ENCODE data around the gene SPPL2B. TPM values are rescaled to one million over a fixed set of nuclear protein-coding genes. Genes with fewer than 3 reads are reported as not detected.

SPPL2B gene
- total and polyA plus RNA-seq, 9 of the 15 experiments (the other 6 are each of a cell fraction or from before 2014, with no cell fraction given) = 0.20 to 81.2 (median 15.1) TPM

GRCh38 chr19:2375353-2376121 lies 47.1 kb downstream of the SPPL2B start (continued):
- TF ChIP-seq ZFX (CRISPR knock-in tag; IDR thresholded peaks at IDR 0.05) = no peak
- no peak for TF ChIP-seq PHB (CRISPR knock-in tag; IDR thresholded peaks at IDR 0.05)
- peak; percentile 14 for TF ChIP-seq RBM25 (IDR thresholded peaks at IDR 0.05; ENCODE audit: low read depth, low read length, severe bottlenecking)
- TF ChIP-seq BCOR (IDR thresholded peaks at IDR 0.05) = no peak
- no peak for TF ChIP-seq ZNF695 (CRISPR knock-in tag; IDR thresholded peaks at IDR 0.05)
- peak; percentile 93 for TF ChIP-seq FOS (IDR thresholded peaks at IDR 0.05; ENCODE audit: extremely low read depth, insufficient read length)
- no peak for TF ChIP-seq ZNF324 (CRISPR knock-in tag; IDR thresholded peaks at IDR 0.05)
- TF ChIP-seq PKNOX1 (IDR thresholded peaks at IDR 0.05) = peak; percentile 99
- TF ChIP-seq MTA2 (IDR thresholded peaks at IDR 0.05; ENCODE audit: low read depth) = no peak

- Histone ChIP-seq H3K9ac (ENCODE audit: insufficient read depth in 1 of 2, low read depth in 2 of 2, low read length in 2 of 2) (no peak overlapping the region), H3K9me1 (ENCODE audit: control insufficient read depth, insufficient read depth, low read length) (no peaks in the 10 kb centered on the region), H3K4me1 (replicated peaks in 1 of 2; ENCODE audit: control insufficient read depth in 2 of 2, insufficient read depth in 2 of 2, low read length in 2 of 2) (peaks cover 6 to 8% of the 10 kb centered on the region in 2 experiments), H3K36me3 (ENCODE audit: control insufficient read depth, insufficient read depth, low read length) (no peaks in the 10 kb centered on the region), H3K27me3 (ENCODE audit: control insufficient read depth in 2 of 2, insufficient read depth in 2 of 2, low read length in 2 of 2) (no peaks in the 10 kb centered on the region), H3K79me2 (ENCODE audit: control insufficient read depth, insufficient read depth, low read length) (no peaks in the 10 kb centered on the region), H3K4me3 (no peak overlapping the region), H3K9me3 (replicated peaks; ENCODE audit: control insufficient read depth, insufficient read depth, low read depth, low read length) (peaks cover 9% of the 10 kb centered on the region), H4K20me1 (replicated peaks; ENCODE audit: control insufficient read depth, insufficient read depth, low read length) (no peaks in the 10 kb centered on the region), H3K27ac (ENCODE audit: extremely low read depth, low read depth, low read length) (no peak overlapping the region), H2AFZ (ENCODE audit: low read depth, low read length) (no peak overlapping the region), H3K4me2 (ENCODE audit: insufficient read depth, low read length) (no peak overlapping the region)
- ATAC-seq = no peak
- no peak for DNase-seq (ENCODE audit: extremely low read depth in 1 of 4, low spot score in 3 of 4)
- no peak for TF ChIP-seq MCM7 (IDR thresholded peaks at IDR 0.05)
- TF ChIP-seq ZNF121 (CRISPR knock-in tag; conservative IDR thresholded peaks at IDR 0.05) = peak; percentile 72
- intact Hi-C loops (cut with micrococcal nuclease) = no loop called here
- in situ Hi-C loops (cut with MboI) = no loop called here
- no TSS peak for BruUV-seq (replicated peaks)
- 48% methylated on average over 10 of the region's 15 CpGs for WGBS (ENCODE audit: insufficient coverage, low coverage, missing lambda C conversion rate)
- ChIA-PET CTCF (ENCODE audit: low intra/inter-chr PET ratio) (no interaction called here), POLR2A (interaction anchor here (0.6 to 0.7 kb wide), 2 partner anchors 46 to 97 kb away, joined by 3 read pairs; no protein-coding TSS in a partner anchor)
- FAIRE-seq = no peak
Measured at GRCh38 chr19:2376784-2377519, 48.5 kb downstream of the SPPL2B start.

Measured in K562 (cell line).